CD4-positive, alpha-beta T cell (primary cell): ENCODE measurements around the gene KIAA1755. TPM values are rescaled to one million over a fixed set of nuclear protein-coding genes. Genes with fewer than 3 reads are reported as not detected.

Source experiments
- ATAC-seq: fragments of 200-7000 bp; cut with Tn5 transposase; one replicate; pipeline ENCODE4 v1.10.0; 2022; ENCODE audit warnings: mild to moderate bottlenecking; ENCODE audit not compliant: poor library complexity
- CTCF ChIA-PET: fragments of 350-600 bp; sonication (Branson Sonifier 250); formaldehyde crosslinking; loops from one replicate; lab custom pipeline; 2021; ENCODE audit warnings: antibody characterized with exemption, inconsistent platforms; lab: Charles Lee
- POLR2A ChIA-PET: fragments of 350-600 bp; sonication (Branson Sonifier 250); formaldehyde crosslinking; loops from one replicate; lab custom pipeline; 2021; ENCODE audit warnings: antibody characterized with exemption, inconsistent platforms; lab: Charles Lee
- DNase-seq, 14 experiments: peaks; one replicate each; pipeline ENCODE4 v3.0.0-alpha.2; 2013 to 2020; ENCODE audit warnings: mixed read lengths in 2 of 14
- H3K27ac ChIP-seq, 2 donors: one replicate each; pipeline versions ENCODE4 v1.5.1 to v1.7.0; 2013; ENCODE audit warnings: low read length in 2 of 2, low read depth in 1 of 2, mild to moderate bottlenecking in 1 of 2
- H3K27me3 ChIP-seq, 2 experiments: 1 replicate in 1 of 2; 2 replicates in 1 of 2; pipeline versions ENCODE4 v1.6.1 to v1.7.0; 2013; ENCODE audit warnings: low read length in 2 of 2, control low read depth in 1 of 2, mild to moderate bottlenecking in 1 of 2, moderate library complexity in 1 of 2; ENCODE audit not compliant: insufficient read depth in 2 of 2, control insufficient read depth in 1 of 2
- H3K36me3 ChIP-seq: one replicate; pipeline ENCODE4 v1.6.1; 2013; ENCODE audit warnings: low read length, control low read depth; ENCODE audit not compliant: insufficient read depth
- H3K4me1 ChIP-seq: one replicate; pipeline ENCODE4 v1.6.1; 2013; ENCODE audit warnings: low read length, control low read depth; ENCODE audit not compliant: insufficient read depth
- H3K4me3 ChIP-seq: one replicate; pipeline ENCODE4 v1.5.1; 2013; ENCODE audit warnings: mild to moderate bottlenecking, low read length, moderate library complexity
- H3K9me3 ChIP-seq, 2 experiments: 1 replicate in 1 of 2; 2 replicates in 1 of 2; pipeline versions ENCODE4 v1.6.1 to v1.7.0; 2013; ENCODE audit warnings: low read length in 2 of 2, mild to moderate bottlenecking in 2 of 2, control low read depth in 1 of 2, moderate library complexity in 1 of 2; ENCODE audit not compliant: control insufficient read depth in 1 of 2, insufficient read depth in 1 of 2
- H3K27ac Mint-ChIP-seq: one replicate; pipeline ENCODE4 v1.8.0; 2020; ENCODE audit warnings: mixed read lengths
- H3K27me3 Mint-ChIP-seq: one replicate; pipeline ENCODE4 v1.8.0; 2021; ENCODE audit warnings: mixed read lengths
- H3K36me3 Mint-ChIP-seq: one replicate; pipeline ENCODE4 v1.8.0; 2021; ENCODE audit warnings: low read depth, mixed read lengths
- H3K4me1 Mint-ChIP-seq: one replicate; pipeline ENCODE4 v1.8.0; 2021; ENCODE audit warnings: low read depth, mixed read lengths
- H3K4me3 Mint-ChIP-seq: one replicate; pipeline ENCODE4 v1.8.0; 2020; ENCODE audit warnings: mild to moderate bottlenecking, mixed read lengths
- H3K9me3 Mint-ChIP-seq: one replicate; pipeline ENCODE4 v1.8.0; 2020; ENCODE audit warnings: mixed read lengths
- CTCF ChIP-seq: fragments of 200-600 bp; IDR thresholded peaks from one replicate; pipeline ENCODE4 v1.8.0; 2022; ENCODE audit warnings: antibody characterized with exemption, mild to moderate bottlenecking
- intact Hi-C, 2 experiments: fragments of 100-400 bp; cut with DNase I in 1 of 2; cut with micrococcal nuclease in 1 of 2; formaldehyde crosslinking; loops; one replicate each; pipeline versions ENCODE4 v1.15.1 to v1.9.0; 2023 to 2025; cut with DNase I, micrococcal nuclease
- total RNA-seq, 174 experiments: library from RNA in 2 of 174; stranded (reverse) in 2 of 174; gene quantifications; one replicate each; pipeline ENCODE4 v1.2.3 and lab custom pipeline; 2021 to 2026

Gene KIAA1755
- total RNA-seq, 2 experiments from 2014 or later = not detected

GRCh38 chr20:38210741-38211140, 49.8 kb downstream of the KIAA1755 start:
- H3K27me3 Mint-ChIP-seq = peaks cover 16% of the 10 kb centered on the region
- H3K4me3 Mint-ChIP-seq = no peak overlapping the region
- peaks cover 2 to 6% of the 10 kb centered on the region in 2 experiments for H3K27me3 ChIP-seq
- no peaks in the 10 kb centered on the region for H3K36me3 Mint-ChIP-seq
- no peak overlapping the region for H3K27ac Mint-ChIP-seq
- TF ChIP-seq CTCF = no peak
- intact Hi-C loops = no loop called here
- CTCF ChIA-PET = no interaction called here
- H3K36me3 ChIP-seq = no peaks in the 10 kb centered on the region
- no peaks in the 10 kb centered on the region for H3K9me3 Mint-ChIP-seq
- POLR2A ChIA-PET = no interaction called here
- no peak overlapping the region for H3K27ac ChIP-seq
- H3K9me3 ChIP-seq = no peaks in the 10 kb centered on the region
- DNase-seq (peak in 1 of 14 experiments; percentile 26), ATAC-seq (no peak)
- H3K4me1 Mint-ChIP-seq = no peaks in the 10 kb centered on the region
- no peak overlapping the region for H3K4me3 ChIP-seq
- no peaks in the 10 kb centered on the region for H3K4me1 ChIP-seq

- DNase-seq (no peak), ATAC-seq (no peak)
- Histone ChIP-seq H3K27me3 (peaks cover 2 to 6% of the 10 kb centered on the region in 2 experiments), H3K4me3 (no peak overlapping the region), H3K4me1 (no peaks in the 10 kb centered on the region), H3K36me3 (no peaks in the 10 kb centered on the region), H3K9me3 (no peaks in the 10 kb centered on the region), H3K27ac (no peak overlapping the region)
- no peak overlapping the region for H3K4me3 Mint-ChIP-seq
- H3K4me1 Mint-ChIP-seq = no peaks in the 10 kb centered on the region
- H3K27ac Mint-ChIP-seq = no peak overlapping the region
- CTCF ChIA-PET = no interaction called here
- POLR2A ChIA-PET = no interaction called here
- peaks cover 15% of the 10 kb centered on the region for H3K27me3 Mint-ChIP-seq
- intact Hi-C loops = no loop called here
- H3K9me3 Mint-ChIP-seq = no peaks in the 10 kb centered on the region
- no peaks in the 10 kb centered on the region for H3K36me3 Mint-ChIP-seq
- no peak for TF ChIP-seq CTCF
Measured at GRCh38 chr20:38209736-38210405, 50.7 kb downstream of the KIAA1755 start.

- no peak for TF ChIP-seq CTCF
- ChIA-PET CTCF (no interaction called here), POLR2A (no interaction called here)
- H3K27me3 Mint-ChIP-seq = peaks cover 12% of the 10 kb centered on the region
- ATAC-seq (no peak), DNase-seq (no peak)
- intact Hi-C loops = no loop called here
- H3K9me3 ChIP-seq = no peaks in the 10 kb centered on the region
- H3K4me3 Mint-ChIP-seq = no peak overlapping the region
- H3K27ac Mint-ChIP-seq = no peak overlapping the region
- H3K36me3 ChIP-seq = no peaks in the 10 kb centered on the region
- H3K27me3 ChIP-seq = peaks cover 2 to 6% of the 10 kb centered on the region in 2 experiments
- no peaks in the 10 kb centered on the region for H3K9me3 Mint-ChIP-seq
- H3K36me3 Mint-ChIP-seq = no peaks in the 10 kb centered on the region
- H3K4me1 Mint-ChIP-seq = no peaks in the 10 kb centered on the region
- H3K4me1 ChIP-seq = no peaks in the 10 kb centered on the region
- no peak overlapping the region for H3K4me3 ChIP-seq
- no peak overlapping the region for H3K27ac ChIP-seq
Measured at GRCh38 chr20:38209054-38209675, 51.4 kb downstream of the KIAA1755 start.
